Middle frontal gyrus (tissue), 1 donor: ENCODE data around the gene PARK7.

Source experiments
- DNase-seq: peaks from one replicate; pipeline ENCODE4 v3.0.0-alpha.2; 2015; ENCODE audit warnings: low spot score; ENCODE audit errors: extremely low spot score

PARK7 gene

GRCh38 chr1:8009043-8010002 lies 47.8 kb downstream of the PARK7 start:
- no peak for DNase-seq

DNA sequence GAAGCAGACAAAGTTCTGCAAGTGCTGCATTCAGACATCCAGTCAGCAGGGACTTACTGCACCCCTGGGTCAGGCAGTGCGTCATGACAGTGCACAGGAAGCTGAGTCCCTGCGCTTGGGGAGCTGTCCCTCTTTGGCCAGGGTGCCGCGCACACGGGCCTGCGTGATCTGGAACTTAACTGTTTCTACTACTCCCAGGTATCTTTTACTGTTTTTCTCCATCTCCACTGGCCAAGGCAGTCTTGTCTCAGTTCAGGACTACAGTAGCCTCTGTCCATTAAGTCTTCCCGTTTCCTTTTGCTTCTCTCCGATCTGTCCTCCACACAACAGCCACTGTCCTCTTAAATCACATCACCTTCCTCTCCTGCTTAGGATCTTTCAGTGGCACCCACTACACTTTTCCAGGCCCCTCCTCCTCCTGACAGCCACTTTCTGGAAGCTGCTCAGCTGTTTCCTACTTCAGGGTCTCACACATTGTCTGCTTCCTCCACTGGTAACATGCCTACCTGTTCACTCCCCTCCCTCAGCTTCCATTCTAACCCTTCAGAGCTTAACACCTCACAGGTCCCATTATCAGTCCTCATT lies 48.7 kb downstream of the PARK7 start:
- DNase-seq: no peak

GRCh38 chr1:8011016-8011415 lies 49.5 kb downstream of the PARK7 start:
- DNase-seq: no peak

GRCh38 chr1:8011923-8012858 lies 50.7 kb downstream of the PARK7 start:
- no peak for DNase-seq

DNA sequence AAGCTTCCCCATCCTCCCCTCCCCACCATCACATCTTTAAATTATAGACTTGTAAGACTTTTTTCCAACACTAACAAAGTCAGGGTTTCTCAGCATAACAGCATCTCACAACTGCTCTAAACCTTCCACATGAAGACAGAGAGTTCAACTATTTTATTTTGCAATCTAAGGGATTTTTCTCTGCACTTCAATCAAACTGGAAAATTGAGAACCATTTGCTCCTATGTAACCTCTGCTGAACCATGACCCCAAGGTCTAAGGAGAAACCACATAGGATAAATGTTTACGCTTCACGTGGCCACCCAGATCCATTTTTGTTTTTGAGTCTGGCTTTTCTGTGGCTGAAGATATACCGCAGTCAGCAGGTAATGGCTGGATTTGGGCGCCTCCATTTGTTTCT lies 51.4 kb downstream of the PARK7 start:
- no peak for DNase-seq

GRCh38 chr1:8013399-8013798 lies 51.9 kb downstream of the PARK7 start:
- DNase-seq: no peak

DNA sequence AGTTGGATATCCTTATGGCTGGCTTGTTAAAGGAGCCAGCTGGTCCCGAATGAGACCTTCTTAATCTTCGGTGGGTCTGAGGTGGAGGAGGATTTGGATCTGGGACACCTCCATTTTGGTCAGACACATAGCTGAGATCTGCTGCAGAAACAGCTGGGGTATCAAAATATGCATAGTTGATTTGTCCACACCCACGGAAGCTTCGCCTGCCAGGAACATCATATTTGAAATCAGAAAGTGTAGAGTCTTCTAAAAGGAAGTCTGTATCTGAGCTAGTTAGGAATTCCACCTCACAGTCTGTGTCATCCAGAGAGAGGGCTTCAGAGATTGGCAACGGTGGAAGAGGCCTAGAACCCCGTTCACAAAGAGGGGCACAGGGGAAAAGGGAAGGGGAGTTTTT lies 52.3 kb downstream of the PARK7 start:
- no peak for DNase-seq

DNA sequence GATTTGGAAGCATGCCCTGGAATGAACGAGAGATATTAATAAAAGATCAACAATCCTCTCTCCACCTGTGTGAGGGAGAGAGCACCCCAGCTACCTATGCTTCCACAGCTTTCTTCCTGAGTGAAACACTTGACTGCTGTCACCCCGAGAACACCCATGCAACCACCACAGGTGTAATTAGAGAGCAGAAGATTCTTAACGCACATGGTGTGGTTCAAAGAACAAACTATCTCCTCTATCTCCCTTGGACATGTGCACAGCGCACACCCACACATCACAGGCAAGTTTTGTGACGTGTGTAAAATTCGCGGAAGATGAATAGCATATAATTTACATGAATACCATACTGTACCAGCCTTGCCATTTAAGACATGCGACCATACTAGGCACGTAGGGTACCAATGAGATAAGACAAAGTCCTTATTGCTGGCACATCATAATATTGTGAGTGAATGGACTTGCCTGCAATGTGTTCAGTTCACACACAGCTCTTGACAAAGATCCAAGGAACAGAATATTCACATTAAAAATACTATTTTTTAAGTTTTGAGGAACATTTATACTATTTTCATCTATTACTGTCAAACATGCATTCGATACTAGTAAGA lies 53.0 kb downstream of the PARK7 start:
- no peak for DNase-seq

- peak; percentile 84 for DNase-seq
Measured at GRCh38 chr1:8015036-8015808, 53.7 kb downstream of the PARK7 start.

DNA sequence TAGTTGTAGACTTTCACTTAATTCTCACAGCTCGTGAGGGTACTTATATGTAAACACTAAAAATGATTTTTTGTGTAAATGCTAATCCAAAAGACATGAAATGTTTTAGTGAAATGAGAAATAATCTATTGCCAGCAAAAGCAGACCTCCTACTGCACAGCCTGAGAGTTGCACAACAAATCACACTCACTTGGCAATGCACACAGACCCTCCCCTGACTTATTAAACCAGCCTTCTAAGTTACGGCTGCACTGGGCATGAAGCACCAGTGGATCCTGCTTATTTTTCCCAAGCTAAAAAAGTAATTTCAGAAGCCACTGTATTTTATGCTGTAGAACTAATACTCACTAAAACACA lies 54.3 kb downstream of the PARK7 start:
- no peak for DNase-seq

DNA sequence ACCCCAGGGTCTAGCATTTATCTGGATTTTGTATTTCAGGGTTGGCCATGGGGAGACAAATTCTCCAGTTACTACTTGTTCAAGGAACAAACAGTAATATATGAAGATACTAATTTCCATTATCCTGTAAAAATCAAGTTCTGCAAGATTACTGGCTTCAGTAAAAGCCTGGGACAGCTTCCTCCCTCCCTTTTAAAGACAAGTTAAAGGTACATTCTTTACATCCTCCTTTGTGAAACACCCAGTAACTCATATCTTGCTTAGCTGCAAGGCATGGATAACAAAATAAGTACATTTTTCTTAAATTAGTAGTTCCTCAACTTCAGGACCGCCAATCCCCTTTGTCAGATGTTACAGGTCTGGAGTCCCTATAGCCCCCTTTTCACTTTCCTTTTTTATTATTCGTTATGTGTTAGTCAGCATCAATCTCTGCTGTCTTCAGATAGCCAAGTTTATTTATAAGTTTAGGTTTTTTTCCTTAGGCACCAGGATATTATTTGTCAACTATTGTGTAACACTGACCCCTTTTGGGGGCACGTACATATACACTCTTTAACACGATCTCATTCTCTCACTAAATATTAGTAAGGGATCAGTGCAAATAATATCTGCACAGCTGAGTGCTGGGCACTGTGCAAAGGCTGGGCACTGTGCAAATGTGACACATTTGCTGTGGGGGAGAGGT lies 54.8 kb downstream of the PARK7 start:
- DNase-seq: no peak

DNA sequence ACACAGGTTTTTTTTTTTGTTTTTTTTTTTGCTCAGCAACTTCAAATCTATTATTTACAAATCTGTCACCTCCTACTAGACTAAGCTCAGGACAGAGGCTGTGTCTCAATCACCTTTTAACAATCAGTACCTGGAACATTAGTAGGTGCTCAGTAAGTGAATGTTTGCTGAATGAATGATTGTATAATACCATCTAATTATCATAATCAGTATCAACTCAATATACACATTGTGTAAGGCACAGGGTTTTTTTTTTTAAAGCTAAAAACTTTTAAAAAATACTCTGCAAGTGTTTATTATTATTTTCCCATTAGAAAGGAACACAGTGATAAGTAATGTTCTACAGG lies 55.4 kb downstream of the PARK7 start:
- DNase-seq: no peak

GRCh38 chr1:8017495-8018197 lies 56.1 kb downstream of the PARK7 start:
- DNase-seq: no peak

- no peak for DNase-seq
Measured at GRCh38 chr1:8018492-8019228, 57.1 kb downstream of the PARK7 start.

DNA sequence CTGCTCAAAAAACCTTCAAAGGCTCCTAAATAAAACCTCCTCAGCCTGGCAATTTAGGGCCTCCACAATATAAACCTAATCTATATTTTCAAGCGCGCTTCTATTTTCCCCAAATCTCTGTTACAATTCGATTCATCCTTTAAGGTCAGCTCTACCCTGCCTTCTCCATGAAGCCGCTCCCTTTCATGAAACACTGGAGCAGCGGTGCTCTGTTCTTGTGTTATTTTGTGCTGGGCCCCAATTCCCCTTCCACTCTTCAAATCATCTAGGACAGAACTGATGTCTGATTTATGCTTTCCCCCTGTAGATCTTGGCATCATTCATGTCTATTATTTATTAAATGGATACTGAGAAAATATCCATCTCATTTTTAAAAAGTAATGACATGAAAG lies 57.7 kb downstream of the PARK7 start:
- no peak for DNase-seq

- no peak for DNase-seq
Measured at GRCh38 chr1:8020032-8020431, 58.5 kb downstream of the PARK7 start.

GRCh38 chr1:8021676-8022266 lies 60.3 kb downstream of the PARK7 start:
- no peak for DNase-seq
